ENCODE measurements around the gene PRR16. TPM values are rescaled to one million over a fixed set of nuclear protein-coding genes. Genes with fewer than 3 reads are reported as not detected.

Gene PRR16
- total RNA-seq, 4 donors from 2014 or later: 2.7 to 7.0 (median 3.7) TPM

GRCh38 chr5:120624021-120624563 lies 160.0 kb downstream of the PRR16 start:
- Histone ChIP-seq H3K4me3 (no peak overlapping the region), H3K4me1 (no peaks in the 10 kb centered on the region), H3K36me3 (no peaks in the 10 kb centered on the region), H3K9me3 (no peaks in the 10 kb centered on the region), H3K27me3 (no peaks in the 10 kb centered on the region), H3K27ac (no peak overlapping the region)
- TF ChIP-seq POLR2A (IDR thresholded peaks at IDR 0.05) (no peak), POLR2AphosphoS5 (IDR thresholded peaks at IDR 0.05) (no peak), EP300 (IDR thresholded peaks at IDR 0.05) (no peak), CTCF (IDR thresholded peaks at IDR 0.05) (no peak)
- 18 to 36% methylated on average over 1 of the region's 1 CpG for WGBS, 2 donors (ENCODE audit: low coverage in 1 of 2)
- no peak for ATAC-seq

- Histone ChIP-seq H3K27ac (no peak overlapping the region), H3K27me3 (no peaks in the 10 kb centered on the region), H3K9me3 (no peaks in the 10 kb centered on the region), H3K4me3 (no peak overlapping the region), H3K4me1 (no peaks in the 10 kb centered on the region), H3K36me3 (no peaks in the 10 kb centered on the region)
- WGBS, 2 donors (ENCODE audit: low coverage in 1 of 2): 85 to 90% methylated on average over 3 of the region's 3 CpGs
- no peak for ATAC-seq
- no peak for TF ChIP-seq EP300 (IDR thresholded peaks at IDR 0.05)
Measured at GRCh38 chr5:120628156-120628555, 164.1 kb downstream of the PRR16 start.

- Histone ChIP-seq H3K27me3 (no peaks in the 10 kb centered on the region), H3K9me3 (no peaks in the 10 kb centered on the region)
- 55 to 82% methylated on average over 1 to 5 of the region's 5 CpGs for WGBS, 2 donors (ENCODE audit: low coverage in 1 of 2)
Measured at GRCh38 chr5:120630550-120630949, 166.4 kb downstream of the PRR16 start.

GRCh38 chr5:120631611-120632010 lies 167.5 kb downstream of the PRR16 start:
- Histone ChIP-seq H3K4me3 (no peak overlapping the region), H3K36me3 (no peaks in the 10 kb centered on the region), H3K27me3 (no peaks in the 10 kb centered on the region), H3K27ac (no peak overlapping the region), H3K4me1 (no peaks in the 10 kb centered on the region), H3K9me3 (no peaks in the 10 kb centered on the region)
- WGBS, 2 donors (ENCODE audit: low coverage in 1 of 2): 57% methylated on average over 1 of the region's 2 CpGs; no CpG with 5 or more reads in 1 of the 2 donors
- TF ChIP-seq EP300 (IDR thresholded peaks at IDR 0.05) (no peak), POLR2AphosphoS5 (IDR thresholded peaks at IDR 0.05) (no peak), CTCF (IDR thresholded peaks at IDR 0.05) (no peak), POLR2A (IDR thresholded peaks at IDR 0.05) (no peak)
- ATAC-seq: no peak

More at GRCh38 chr5:120630550-120630949, 166.4 kb downstream of the PRR16 start:
- no peaks in the 10 kb centered on the region for H3K4me1 ChIP-seq
- H3K4me3 ChIP-seq: no peak overlapping the region
- no peak overlapping the region for H3K27ac ChIP-seq
- TF ChIP-seq POLR2AphosphoS5 (IDR thresholded peaks at IDR 0.05) (no peak), CTCF (IDR thresholded peaks at IDR 0.05) (no peak), EP300 (IDR thresholded peaks at IDR 0.05) (no peak), POLR2A (IDR thresholded peaks at IDR 0.05) (no peak)
- no peaks in the 10 kb centered on the region for H3K36me3 ChIP-seq
- ATAC-seq: no peak

- H3K36me3 ChIP-seq: no peaks in the 10 kb centered on the region
- H3K9me3 ChIP-seq: no peaks in the 10 kb centered on the region
- H3K4me1 ChIP-seq: no peaks in the 10 kb centered on the region
- 89 to 97% methylated on average over 3 of the region's 3 CpGs for WGBS, 2 donors (ENCODE audit: low coverage in 1 of 2)
- no peak overlapping the region for H3K4me3 ChIP-seq
- TF ChIP-seq POLR2A (IDR thresholded peaks at IDR 0.05) (no peak), EP300 (IDR thresholded peaks at IDR 0.05) (no peak)
- H3K27me3 ChIP-seq: no peaks in the 10 kb centered on the region
- no peak for ATAC-seq
- H3K27ac ChIP-seq: no peak overlapping the region
Measured at GRCh38 chr5:120632430-120632829, 168.3 kb downstream of the PRR16 start.

GRCh38 chr5:120638449-120638848 lies 174.3 kb downstream of the PRR16 start:
- no peak overlapping the region for H3K27ac ChIP-seq
- H3K36me3 ChIP-seq: no peaks in the 10 kb centered on the region
- no peaks in the 10 kb centered on the region for H3K27me3 ChIP-seq
- 54 to 90% methylated on average over 1 to 3 of the region's 3 CpGs for WGBS, 2 donors (ENCODE audit: low coverage in 1 of 2)
- H3K4me1 ChIP-seq: no peaks in the 10 kb centered on the region
- ATAC-seq: no peak
- no peaks in the 10 kb centered on the region for H3K9me3 ChIP-seq
- H3K4me3 ChIP-seq: no peak overlapping the region
- TF ChIP-seq EP300 (IDR thresholded peaks at IDR 0.05) (no peak), POLR2AphosphoS5 (IDR thresholded peaks at IDR 0.05) (no peak), POLR2A (IDR thresholded peaks at IDR 0.05) (no peak), CTCF (IDR thresholded peaks at IDR 0.05) (no peak)
